Left ventricle myocardium superior (tissue), 1 donor: ENCODE measurements around the gene MINAR1. TPM values are rescaled to one million over a fixed set of nuclear protein-coding genes. Genes with fewer than 3 reads are reported as not detected.

ENCODE experiments used
- ATAC-seq: fragments of 200-7000 bp; cut with Tn5 transposase; one replicate; pipeline ENCODE4 v1.9.1; 2020; ENCODE audit warnings: mild to moderate bottlenecking, moderate library complexity
- DNase-seq: peaks from one replicate; pipeline ENCODE4 v3.0.0-alpha.2; 2020
- intact Hi-C: fragments of 100-400 bp; cut with micrococcal nuclease; formaldehyde crosslinking; loops from one replicate; pipeline ENCODE4 v1.11.0; 2022
- total RNA-seq: library from RNA; stranded (reverse); fragmentation: NEBNext Ultra II Directional; extraction: Animal tissue kit (Norgen Biotek cat#: 25700); gene quantifications from one replicate; pipeline ENCODE4 v1.2.1, GENCODE V29; 2021
- donor health status: DM: no; HTN: yes; CAD: no; lungs with severe emphysema.

The MINAR1 gene
- total RNA-seq, 1 donor from 2014 or later = 0.07 TPM

GRCh38 chr15:79430901-79431635 lies 1.1 kb upstream of the MINAR1 start:
- no peak for DNase-seq
- intact Hi-C loops = no loop called here
- no peak for ATAC-seq

- DNase-seq (no peak), ATAC-seq (no peak)
- intact Hi-C loops = no loop called here
Observed at GRCh38 chr15:79432345-79433275, 474 bp downstream of the MINAR1 start.

- DNase-seq (no peak), ATAC-seq (no peak)
- intact Hi-C loops = no loop called here
Observed at GRCh38 chr15:79433276-79433990, 1.3 kb downstream of the MINAR1 start.

- DNase-seq (no peak), ATAC-seq (no peak)
- intact Hi-C loops = no loop called here
Observed at GRCh38 chr15:79434361-79434760, 2.2 kb downstream of the MINAR1 start.

- intact Hi-C loops = no loop called here
Observed at GRCh38 chr15:79436037-79436780, 4.1 kb downstream of the MINAR1 start.

GRCh38 chr15:79437275-79438000 lies 5.3 kb downstream of the MINAR1 start:
- intact Hi-C loops = no loop called here
- no peak for ATAC-seq
- DNase-seq = no peak

More at GRCh38 chr15:79436037-79436780, 4.1 kb downstream of the MINAR1 start:
- no peak for ATAC-seq
- DNase-seq = no peak

- no peak for DNase-seq
- ATAC-seq = no peak
- intact Hi-C loops = no loop called here
Observed at GRCh38 chr15:79439236-79439635, 7.1 kb downstream of the MINAR1 start.

GRCh38 chr15:79440355-79440908 lies 8.3 kb downstream of the MINAR1 start:
- intact Hi-C loops = no loop called here

GRCh38 chr15:79442911-79443310 lies 10.8 kb downstream of the MINAR1 start:
- no peak for ATAC-seq
- no peak for DNase-seq
- intact Hi-C loops = no loop called here

More at GRCh38 chr15:79440355-79440908, 8.3 kb downstream of the MINAR1 start:
- ATAC-seq (no peak), DNase-seq (no peak)

GRCh38 chr15:79447060-79447459 lies 14.9 kb downstream of the MINAR1 start:
- intact Hi-C loops = no loop called here
- DNase-seq (no peak), ATAC-seq (no peak)

- intact Hi-C loops = no loop called here
- DNase-seq = no peak
- ATAC-seq = no peak
Observed at GRCh38 chr15:79450648-79451047, 18.5 kb downstream of the MINAR1 start.

- DNase-seq (no peak), ATAC-seq (no peak)
- intact Hi-C loops = no loop called here
Observed at GRCh38 chr15:79451361-79451999, 19.3 kb downstream of the MINAR1 start.

- DNase-seq (no peak), ATAC-seq (no peak)
- intact Hi-C loops = no loop called here
Observed at GRCh38 chr15:79452244-79453051, 20.3 kb downstream of the MINAR1 start.

GRCh38 chr15:79453446-79453845 lies 21.3 kb downstream of the MINAR1 start:
- no peak for DNase-seq
- ATAC-seq = no peak
- intact Hi-C loops = no loop called here

GRCh38 chr15:79454063-79454462 lies 21.9 kb downstream of the MINAR1 start:
- intact Hi-C loops = no loop called here
- DNase-seq = no peak
- no peak for ATAC-seq

GRCh38 chr15:79455361-79455760 lies 23.2 kb downstream of the MINAR1 start:
- no peak for ATAC-seq
- intact Hi-C loops = no loop called here
- DNase-seq = no peak

- intact Hi-C loops = no loop called here
- ATAC-seq (no peak), DNase-seq (no peak)
Observed at GRCh38 chr15:79455943-79456342, 23.8 kb downstream of the MINAR1 start.
